H9 (cell line): ENCODE data around the gene RAP1GAP. TPM values are rescaled to one million over a fixed set of nuclear protein-coding genes. Genes with fewer than 3 reads are reported as not detected.
A peak's percentile ranks its signal among the peaks of the same experiment; 100 is the strongest.

Experiments used
- DNase-seq: peaks from one replicate; pipeline ENCODE4 v3.0.0-alpha.2; 2017
- H2AFZ ChIP-seq: one replicate; pipeline ENCODE4 v1.6.1; 2013; ENCODE audit warnings: mild to moderate bottlenecking, low read length, control low read depth, moderate library complexity
- H2AK5ac ChIP-seq: 2 replicates; pipeline ENCODE4 v1.6.1; 2013; ENCODE audit warnings: low read length, control low read depth, mixed read lengths; ENCODE audit not compliant: insufficient read length
- H2BK120ac ChIP-seq: one replicate; pipeline ENCODE4 v1.6.1; 2013; ENCODE audit warnings: low read depth, mild to moderate bottlenecking, low read length, control low read depth, inconsistent platforms; ENCODE audit not compliant: poor library complexity, severe bottlenecking
- H2BK12ac ChIP-seq: 2 replicates; pipeline ENCODE4 v1.6.1; 2013; ENCODE audit warnings: low read length, control low read depth, mixed read lengths, low read depth; ENCODE audit not compliant: insufficient read length
- H2BK15ac ChIP-seq: 2 replicates; pipeline ENCODE4 v1.6.1; 2013; ENCODE audit warnings: low read depth, low read length, control low read depth
- H2BK20ac ChIP-seq: one replicate; pipeline ENCODE4 v1.6.1; 2013; ENCODE audit warnings: low read depth, mild to moderate bottlenecking, low read length, control low read depth, inconsistent platforms; ENCODE audit not compliant: poor library complexity, severe bottlenecking
- H2BK5ac ChIP-seq: 2 replicates; pipeline ENCODE4 v1.6.1; 2013; ENCODE audit warnings: low read length, control low read depth, mixed read lengths; ENCODE audit not compliant: insufficient read length
- H3K14ac ChIP-seq: 2 replicates; pipeline ENCODE4 v1.6.1; 2013; ENCODE audit warnings: low read length, control low read depth; ENCODE audit not compliant: insufficient read depth
- H3K18ac ChIP-seq: 2 replicates; pipeline ENCODE4 v1.6.1; 2013; ENCODE audit warnings: low read depth, mild to moderate bottlenecking, mixed read lengths, low read length, control low read depth; ENCODE audit not compliant: insufficient read length
- H3K23ac ChIP-seq: 2 replicates; pipeline ENCODE4 v1.6.1; 2013; ENCODE audit warnings: low read length, control low read depth, mixed read lengths, low read depth; ENCODE audit not compliant: insufficient read length
- H3K23me2 ChIP-seq: 2 replicates; pipeline ENCODE4 v1.6.1; 2013; ENCODE audit warnings: low read depth, mild to moderate bottlenecking, mixed read lengths, low read length, control low read depth; ENCODE audit not compliant: insufficient read length, poor library complexity, severe bottlenecking
- H3K27ac ChIP-seq: 2 replicates; pipeline ENCODE4 v1.5.1; 2013; ENCODE audit warnings: low read length, control low read depth, mixed read lengths, low read depth; ENCODE audit not compliant: insufficient read length
- H3K27me3 ChIP-seq: 2 replicates; pipeline ENCODE4 v1.6.1; 2013; ENCODE audit warnings: low read length, control low read depth, inconsistent platforms; ENCODE audit not compliant: insufficient read depth
- H3K4ac ChIP-seq: 2 replicates; pipeline ENCODE4 v1.6.1; 2013; ENCODE audit warnings: low read depth, mild to moderate bottlenecking, control low read depth, inconsistent platforms, low read length, moderate library complexity
- H3K4me1 ChIP-seq: 2 replicates; pipeline ENCODE4 v1.6.1; 2013; ENCODE audit warnings: low read length, control low read depth, inconsistent platforms; ENCODE audit not compliant: insufficient read depth
- H3K4me2 ChIP-seq: 2 replicates; pipeline ENCODE4 v1.6.1; 2013; ENCODE audit warnings: low read length, control low read depth, mixed read lengths; ENCODE audit not compliant: insufficient read length, insufficient read depth
- H3K56ac ChIP-seq: 2 replicates; pipeline ENCODE4 v1.6.1; 2013; ENCODE audit warnings: low read depth, mild to moderate bottlenecking, mixed read lengths, low read length, control low read depth; ENCODE audit not compliant: insufficient read length
- H3K79me1 ChIP-seq: 2 replicates; pipeline ENCODE4 v1.6.1; 2013; ENCODE audit warnings: low read depth, mild to moderate bottlenecking, moderate library complexity, low read length, control low read depth, inconsistent platforms; ENCODE audit not compliant: insufficient read depth, poor library complexity, severe bottlenecking
- H3K79me2 ChIP-seq: 2 replicates; pipeline ENCODE4 v1.6.1; 2013; ENCODE audit warnings: low read length, control low read depth, inconsistent platforms; ENCODE audit not compliant: insufficient read depth
- H3K9ac ChIP-seq: 2 replicates; pipeline ENCODE4 v1.6.1; 2013; ENCODE audit warnings: low read length, control low read depth, mixed read lengths; ENCODE audit not compliant: insufficient read length; ENCODE audit errors: extremely low read depth
- H3K9me3 ChIP-seq: one replicate; pipeline ENCODE4 v1.6.1; 2013; ENCODE audit warnings: low read depth, low read length, inconsistent platforms; ENCODE audit not compliant: control insufficient read depth
- H3T11ph ChIP-seq: one replicate; pipeline ENCODE4 v1.6.1; 2013; ENCODE audit warnings: mild to moderate bottlenecking, low read length, control low read depth, inconsistent platforms
- H4K20me1 ChIP-seq: one replicate; pipeline ENCODE4 v1.6.1; 2013; ENCODE audit not compliant: control insufficient read depth, insufficient read length, insufficient read depth
- H4K5ac ChIP-seq: 2 replicates; pipeline ENCODE4 v1.6.1; 2013; ENCODE audit warnings: low read depth, mild to moderate bottlenecking, mixed read lengths, low read length, control low read depth; ENCODE audit not compliant: insufficient read length
- H4K8ac ChIP-seq: replicated peaks from 2 replicates; pipeline ENCODE4 v1.6.1; 2013; ENCODE audit warnings: low read length, control low read depth, mixed read lengths, low read depth; ENCODE audit not compliant: insufficient read length
- H4K91ac ChIP-seq: 2 replicates; pipeline ENCODE4 v1.6.1; 2013; ENCODE audit warnings: low read depth, mild to moderate bottlenecking, moderate library complexity, mixed read lengths, low read length, control low read depth; ENCODE audit not compliant: insufficient read length
- H3K27ac Mint-ChIP-seq, 3 experiments: 2 replicates in 2 of 3; 3 replicates in 1 of 3; pipeline ENCODE4 v1.8.0; 2020 to 2021; ENCODE audit warnings: mixed read lengths in 3 of 3, mild to moderate bottlenecking in 1 of 3, moderate library complexity in 1 of 3
- H3K27me3 Mint-ChIP-seq: 2 replicates; pipeline ENCODE4 v1.8.0; 2021; ENCODE audit warnings: low read depth, mild to moderate bottlenecking, moderate library complexity, mixed read lengths
- H3K36me3 Mint-ChIP-seq, 3 experiments: 2 replicates in 2 of 3; 3 replicates in 1 of 3; pipeline ENCODE4 v1.8.0; 2020 to 2021; ENCODE audit warnings: low read depth in 3 of 3, mixed read lengths in 3 of 3; ENCODE audit not compliant: insufficient read depth in 1 of 3
- H3K4me1 Mint-ChIP-seq, 2 experiments: 2 replicates each; pipeline ENCODE4 v1.8.0; 2020; ENCODE audit warnings: mixed read lengths in 2 of 2
- H3K4me3 Mint-ChIP-seq, 2 experiments: 2 replicates in 1 of 2; 3 replicates in 1 of 2; pipeline ENCODE4 v1.8.0; 2020 to 2021; ENCODE audit warnings: mild to moderate bottlenecking in 2 of 2, mixed read lengths in 2 of 2, moderate library complexity in 1 of 2
- H3K9me3 Mint-ChIP-seq, 2 experiments: 2 replicates in 1 of 2; 3 replicates in 1 of 2; pipeline ENCODE4 v1.8.0; 2020; ENCODE audit warnings: mild to moderate bottlenecking in 2 of 2, mixed read lengths in 2 of 2, moderate library complexity in 1 of 2
- CTCF ChIP-seq: fragments of 200-600 bp; sonication (generic); conservative IDR thresholded peaks from 3 replicates; pipeline ENCODE4 v1.8.0; 2021; ENCODE audit warnings: antibody characterized with exemption, mild to moderate bottlenecking
- WGBS: extraction: QIAGEN DNeasy Blood & Tissue Kit; methylation state at CpG from one replicate; pipeline ENCODE4 v1.1.7; 2013; ENCODE audit warnings: missing lambda C conversion rate, low lambda C conversion rate, mixed read lengths; ENCODE audit not compliant: insufficient read length; ENCODE audit errors: extremely low coverage; 5-methylcytosine and 5-hydroxymethylcytosine counted together
- total RNA-seq: library from RNA; stranded (reverse); gene quantifications from 2 replicates; pipeline ENCODE4 v1.2.1, GENCODE V29; 2021

The RAP1GAP gene
- total RNA-seq, 1 experiment from 2014 or later = 7.9 TPM

GRCh38 chr1:21716169-21716568, 47.0 kb upstream of the RAP1GAP start:
- H3K27me3 ChIP-seq = no peaks in the 10 kb centered on the region
- no peaks in the 10 kb centered on the region for H4K20me1 ChIP-seq
- peak overlapping the region in 1 of 3 experiments; percentile 4; a peak in 1 of 7 replicates for H3K27ac Mint-ChIP-seq
- H3K23ac ChIP-seq = no peak overlapping the region
- H3K18ac ChIP-seq = no peak overlapping the region
- H2BK15ac ChIP-seq = no peak overlapping the region
- no peaks in the 10 kb centered on the region for H3K4me1 ChIP-seq
- H3K4ac ChIP-seq = no peak overlapping the region
- H3K27ac ChIP-seq = no peak overlapping the region
- H3K79me1 ChIP-seq = no peaks in the 10 kb centered on the region
- H3K14ac ChIP-seq = no peak overlapping the region
- no peak overlapping the region for H4K8ac ChIP-seq
- H3K9me3 Mint-ChIP-seq = no peaks in the 10 kb centered on the region
- H3K4me3 Mint-ChIP-seq = no peak overlapping the region
- no peaks in the 10 kb centered on the region for H3K23me2 ChIP-seq
- no CpG with 5 or more reads among the region's 2 CpGs for WGBS
- H3K79me2 ChIP-seq = no peaks in the 10 kb centered on the region
- H3K9me3 ChIP-seq = no peaks in the 10 kb centered on the region
- H2BK12ac ChIP-seq = no peak overlapping the region
- H2AFZ ChIP-seq = no peak overlapping the region
- H2BK5ac ChIP-seq = no peak overlapping the region
- no peak overlapping the region for H3K4me2 ChIP-seq
- peaks cover 31 to 82% (median 62%) of the 10 kb centered on the region in 3 experiments for H3K36me3 Mint-ChIP-seq
- H2BK20ac ChIP-seq = no peak overlapping the region
- no peak overlapping the region for H4K5ac ChIP-seq
- TF ChIP-seq CTCF = no peak
- H2AK5ac ChIP-seq = no peak overlapping the region
- no peak overlapping the region for H2BK120ac ChIP-seq
- H4K91ac ChIP-seq = no peak overlapping the region
- DNase-seq = no peak
- no peaks in the 10 kb centered on the region for H3K27me3 Mint-ChIP-seq
- no peak overlapping the region for H3K9ac ChIP-seq
- H3K56ac ChIP-seq = no peak overlapping the region
- no peak overlapping the region for H3T11ph ChIP-seq
- H3K4me1 Mint-ChIP-seq = no peaks in the 10 kb centered on the region
